Endothelial cell of umbilical vein (primary cell): Measurements from ENCODE around the gene PDHB. TPM values are rescaled to one million over a fixed set of nuclear protein-coding genes. Genes with fewer than 3 reads are reported as not detected.

Experiments
- BruUV-seq: library from RNA; stranded (reverse); fragments of 400-500 nt; replicated peaks from 2 replicates; lab custom pipeline; 2021; lab: Mats Ljungman, UMichigan
- CTCF ChIA-PET: fragments of 300-600, 350-600 bp; sonication (Branson Sonifier 250); formaldehyde crosslinking; loops from one replicate; lab custom pipeline; 2021; ENCODE audit warnings: antibody characterized with exemption, inconsistent platforms; lab: Charles Lee
- POLR2A ChIA-PET: fragments of 300-600, 350-600 bp; sonication (Branson Sonifier 250); formaldehyde crosslinking; loops from one replicate; lab custom pipeline; 2021; ENCODE audit warnings: antibody characterized with exemption, inconsistent platforms; lab: Charles Lee
- DNase-seq: peaks from one replicate; pipeline ENCODE4 v3.0.0-alpha.2; 2011; ENCODE audit warnings: low read depth, low spot score
- FAIRE-seq: peaks from 2 replicates; lab custom pipeline; 2011; peaks lifted over from hg19 to GRCh38; lab: Jason Lieb, UNC
- H2AFZ ChIP-seq: 2 replicates; pipeline ENCODE4 v1.6.0; 2012; ENCODE audit warnings: low read depth, low read length, control low read depth, inconsistent platforms
- H3K27ac ChIP-seq: 2 replicates; pipeline ENCODE4 v1.5.1; 2011; ENCODE audit warnings: low read depth, mild to moderate bottlenecking, control low read depth, low read length, moderate library complexity; ENCODE audit not compliant: insufficient read depth
- H3K27me3 ChIP-seq, 2 experiments: 2 replicates each; pipeline versions ENCODE4 v1.6.0 to v1.6.1; 2011; ENCODE audit warnings: low read length in 2 of 2, mixed read lengths in 1 of 2; ENCODE audit not compliant: control insufficient read depth in 2 of 2, insufficient read depth in 2 of 2
- H3K36me3 ChIP-seq, 2 experiments: 2 replicates in 1 of 2; 3 replicates in 1 of 2; pipeline ENCODE4 v1.5.1; 2011; ENCODE audit warnings: low read length in 2 of 2, mild to moderate bottlenecking in 1 of 2, moderate library complexity in 1 of 2; ENCODE audit not compliant: control insufficient read depth in 2 of 2, insufficient read depth in 2 of 2; ENCODE audit errors: extremely low read depth in 1 of 2
- H3K4me1 ChIP-seq: 3 replicates; pipeline ENCODE4 v1.5.1; 2011; ENCODE audit warnings: mild to moderate bottlenecking, low read length; ENCODE audit not compliant: control insufficient read depth, insufficient read depth; ENCODE audit errors: extremely low read depth
- H3K4me2 ChIP-seq: 2 replicates; pipeline ENCODE4 v1.6.1; 2011; ENCODE audit warnings: low read length, control low read depth, mixed read lengths; ENCODE audit not compliant: insufficient read depth
- H3K4me3 ChIP-seq, 3 experiments: fragments of 200-600 bp in 1 of 3; sonication (generic), shearing (Covaris generic) in 1 of 3; replicated peaks in 1 of 3; 2 replicates each; pipeline ENCODE4 v1.5.1; 2011 to 2016; ENCODE audit warnings: control low read depth in 3 of 3, low read length in 3 of 3, mild to moderate bottlenecking in 2 of 3, inconsistent platforms in 1 of 3, low read depth in 1 of 3, moderate library complexity in 1 of 3; ENCODE audit not compliant: insufficient read depth in 1 of 3
- H3K79me2 ChIP-seq: 2 replicates; pipeline ENCODE4 v1.6.0; 2012; ENCODE audit warnings: low read length, inconsistent platforms; ENCODE audit not compliant: control insufficient read depth, insufficient read depth
- H3K9ac ChIP-seq: replicated peaks from 2 replicates; pipeline ENCODE3; 2011; ENCODE audit warnings: low read length, control low read depth; ENCODE audit not compliant: insufficient read depth; ENCODE audit errors: extremely low read depth
- H3K9me1 ChIP-seq: replicated peaks from 3 replicates; pipeline ENCODE4 v1.6.0; 2011; ENCODE audit warnings: mild to moderate bottlenecking, low read length; ENCODE audit not compliant: control insufficient read depth, insufficient read depth; ENCODE audit errors: extremely low read depth
- H3K9me3 ChIP-seq: replicated peaks from 2 replicates; pipeline ENCODE4 v1.5.1; 2012; ENCODE audit warnings: low read length, inconsistent platforms; ENCODE audit not compliant: control insufficient read depth, insufficient read depth
- H4K20me1 ChIP-seq: replicated peaks from 2 replicates; pipeline ENCODE3; 2011; ENCODE audit warnings: mild to moderate bottlenecking, low read length; ENCODE audit not compliant: control insufficient read depth, insufficient read depth; ENCODE audit errors: extremely low read depth
- POLR2A ChIP-seq: IDR thresholded peaks from 2 replicates; pipeline ENCODE4 v1.6.1; 2012; ENCODE audit warnings: low read depth, mild to moderate bottlenecking, control low read depth, low read length
- POLR2AphosphoS5 ChIP-seq: IDR thresholded peaks from 2 replicates; pipeline ENCODE4 v1.6.1; 2012; ENCODE audit warnings: low read depth, mild to moderate bottlenecking, control low read depth, low read length, moderate library complexity; ENCODE audit not compliant: insufficient read depth
- dilution Hi-C: fragments of 300-500 bp; cut with MboI; formaldehyde crosslinking; loops from one replicate; pipeline ENCODE4 v1.15.0; 2019; ENCODE audit warnings: low sequenced_read_pairs; ENCODE audit not compliant: extremely low pct_ligation_motif_present
- intact Hi-C: fragments of 100-400 bp; cut with micrococcal nuclease; formaldehyde crosslinking; loops from one replicate; pipeline ENCODE4 v1.10.0; 2022
- polyA plus RNA-seq, 4 experiments: library from polyadenylated mRNA; depleted of rRNA in 3 of 4; stranded (reverse) in 3 of 4; unstranded in 1 of 4; fragments of >200 nt; gene quantifications; 2 replicates each; pipeline versions ENCODE4 v1.2.1 to v1.2.3, GENCODE V29; 2011 to 2012; ENCODE audit warnings: missing spikeins in 1 of 4
- total RNA-seq: library from RNA; stranded (reverse); gene quantifications from 2 replicates; pipeline ENCODE4 v1.2.3, GENCODE V29; 2021
- TF ChIP-seq, protein P1 (sequence below), 2 donors: IDR thresholded peaks; 1 replicate in 1 of 2; 2 replicates in 1 of 2; pipeline ENCODE4 v1.5.1; 2011; ENCODE audit warnings: low read length in 2 of 2, mild to moderate bottlenecking in 2 of 2, moderate library complexity in 2 of 2, control low read depth in 1 of 2, inconsistent platforms in 1 of 2, low read depth in 1 of 2; ENCODE audit not compliant: insufficient read depth in 1 of 2; ENCODE audit errors: extremely low read depth in 1 of 2

PDHB gene
- total and polyA plus RNA-seq, 2 donors (not counting 3 experiments of a cell fraction or from before 2014, with no cell fraction given): 50.8 to 60.8 TPM

DNA sequence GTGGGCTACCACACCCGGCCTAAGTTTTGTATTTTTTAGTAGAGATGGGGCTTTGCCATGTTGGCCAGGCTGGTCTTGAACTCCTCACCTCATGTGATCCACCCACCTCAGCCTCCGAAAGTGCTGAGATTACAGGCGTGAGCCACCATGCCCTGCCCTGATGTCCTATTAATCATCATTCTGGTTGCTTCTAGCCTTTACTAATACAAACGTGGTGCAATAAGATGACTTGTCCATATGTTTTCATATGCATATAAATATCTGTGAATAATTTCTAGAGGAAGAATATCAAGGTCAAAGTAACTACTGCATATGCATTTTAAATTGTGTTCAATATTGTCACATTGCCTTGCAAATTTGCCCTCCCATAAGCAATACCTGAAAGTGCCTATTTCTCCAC lies 25.5 kb upstream of the PDHB start:
- no peaks in the 10 kb centered on the region for H3K9me1 ChIP-seq
- CTCF ChIA-PET: no interaction called here
- H4K20me1 ChIP-seq: no peaks in the 10 kb centered on the region
- H3K4me2 ChIP-seq: no peak overlapping the region
- BruUV-seq: no TSS peak
- H3K36me3 ChIP-seq: no peaks in the 10 kb centered on the region
- no peak overlapping the region for H2AFZ ChIP-seq
- dilution Hi-C loops: no loop called here
- intact Hi-C loops: no loop called here
- no peak overlapping the region for H3K9ac ChIP-seq
- H3K79me2 ChIP-seq: no peaks in the 10 kb centered on the region
- POLR2A ChIA-PET: no interaction called here
- no peaks in the 10 kb centered on the region for H3K9me3 ChIP-seq
- TF ChIP-seq, protein P1, sequence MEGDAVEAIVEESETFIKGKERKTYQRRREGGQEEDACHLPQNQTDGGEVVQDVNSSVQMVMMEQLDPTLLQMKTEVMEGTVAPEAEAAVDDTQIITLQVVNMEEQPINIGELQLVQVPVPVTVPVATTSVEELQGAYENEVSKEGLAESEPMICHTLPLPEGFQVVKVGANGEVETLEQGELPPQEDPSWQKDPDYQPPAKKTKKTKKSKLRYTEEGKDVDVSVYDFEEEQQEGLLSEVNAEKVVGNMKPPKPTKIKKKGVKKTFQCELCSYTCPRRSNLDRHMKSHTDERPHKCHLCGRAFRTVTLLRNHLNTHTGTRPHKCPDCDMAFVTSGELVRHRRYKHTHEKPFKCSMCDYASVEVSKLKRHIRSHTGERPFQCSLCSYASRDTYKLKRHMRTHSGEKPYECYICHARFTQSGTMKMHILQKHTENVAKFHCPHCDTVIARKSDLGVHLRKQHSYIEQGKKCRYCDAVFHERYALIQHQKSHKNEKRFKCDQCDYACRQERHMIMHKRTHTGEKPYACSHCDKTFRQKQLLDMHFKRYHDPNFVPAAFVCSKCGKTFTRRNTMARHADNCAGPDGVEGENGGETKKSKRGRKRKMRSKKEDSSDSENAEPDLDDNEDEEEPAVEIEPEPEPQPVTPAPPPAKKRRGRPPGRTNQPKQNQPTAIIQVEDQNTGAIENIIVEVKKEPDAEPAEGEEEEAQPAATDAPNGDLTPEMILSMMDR (IDR thresholded peaks at IDR 0.05; ENCODE audit: extremely low read depth in 1 of 2, insufficient read depth in 1 of 2, low read depth in 1 of 2, low read length in 2 of 2): no peak
- no peak for TF ChIP-seq POLR2AphosphoS5
- no peak for TF ChIP-seq POLR2A
- no peak for FAIRE-seq
- H3K27ac ChIP-seq: no peak overlapping the region
- DNase-seq: no peak
- peaks cover 5% of the 10 kb centered on the region for H3K4me1 ChIP-seq
- H3K27me3 ChIP-seq: no peaks in the 10 kb centered on the region
- no peak overlapping the region for H3K4me3 ChIP-seq

DNA sequence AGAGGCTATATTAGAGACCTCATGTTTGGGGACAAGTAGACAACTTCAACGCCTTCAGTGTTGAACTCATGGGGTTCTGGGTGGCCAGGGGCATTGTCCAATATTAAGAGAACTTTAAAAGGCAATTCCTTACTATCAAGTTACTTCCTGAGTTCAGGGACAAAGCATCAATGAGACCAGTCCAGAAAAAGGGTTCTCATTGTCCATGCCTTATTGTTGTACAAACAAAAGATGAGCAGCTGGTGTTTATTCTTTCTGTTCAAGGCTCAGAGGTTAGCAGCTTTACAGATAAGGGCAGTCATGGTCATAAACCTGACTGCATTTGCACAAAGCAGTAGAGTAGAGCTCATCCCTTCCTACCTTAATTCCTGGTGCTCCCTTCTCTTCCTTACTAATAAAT lies 18.5 kb upstream of the PDHB start:
- dilution Hi-C loops: no loop called here
- no peaks in the 10 kb centered on the region for H4K20me1 ChIP-seq

More for the DNA sequence above, 18.5 kb upstream of the PDHB start:
- H3K9ac ChIP-seq: no peak overlapping the region
- H3K79me2 ChIP-seq: no peaks in the 10 kb centered on the region
- H3K4me3 ChIP-seq: no peak overlapping the region
- no peaks in the 10 kb centered on the region for H3K9me1 ChIP-seq
- FAIRE-seq: no peak
- no TSS peak for BruUV-seq
- no peaks in the 10 kb centered on the region for H3K4me1 ChIP-seq
- no peak overlapping the region for H2AFZ ChIP-seq
- TF ChIP-seq POLR2AphosphoS5 (no peak), POLR2A (no peak)
- TF ChIP-seq, protein P1 (IDR thresholded peaks at IDR 0.05; ENCODE audit: extremely low read depth in 1 of 2, insufficient read depth in 1 of 2, low read depth in 1 of 2, low read length in 2 of 2): no peak
- no peak overlapping the region for H3K27ac ChIP-seq
- no peaks in the 10 kb centered on the region for H3K9me3 ChIP-seq
- intact Hi-C loops: no loop called here
- ChIA-PET CTCF (interaction anchor here (0.9 kb wide), 1 partner anchor 9 kb away, joined by 5 read pairs; no protein-coding TSS in a partner anchor), POLR2A (no interaction called here)
- H3K36me3 ChIP-seq: no peaks in the 10 kb centered on the region
- no peak for DNase-seq
- no peak overlapping the region for H3K4me2 ChIP-seq
- H3K27me3 ChIP-seq: peaks cover 3 to 4% of the 10 kb centered on the region in 2 experiments
